GM23248 (cell line): ENCODE results near the gene NME8. TPM values are rescaled to one million over a fixed set of nuclear protein-coding genes. Genes with fewer than 3 reads are reported as not detected.

Experiments used
- DNase-seq: peaks from one replicate; pipeline ENCODE4 v3.0.0-alpha.2; 2015
- H2AFZ ChIP-seq: fragments of 200-600 bp; sonication (generic); 2 replicates; pipeline ENCODE4 v1.6.1; 2016; ENCODE audit warnings: antibody characterized with exemption
- H3F3A ChIP-seq: fragments of 200-600 bp; sonication (generic); 2 replicates; pipeline ENCODE4 v1.6.1; 2016; ENCODE audit warnings: mild to moderate bottlenecking, antibody characterized with exemption, mixed run types; ENCODE audit not compliant: insufficient read depth
- H3K27ac ChIP-seq: fragments of 200-600 bp; sonication (generic); 2 replicates; pipeline ENCODE4 v1.5.1; 2016; ENCODE audit warnings: mild to moderate bottlenecking
- H3K27me3 ChIP-seq: fragments of 200-600 bp; sonication (generic); replicated peaks from 2 replicates; pipeline ENCODE4 v1.6.1; 2016; ENCODE audit warnings: mild to moderate bottlenecking; ENCODE audit not compliant: insufficient read depth
- H3K36me3 ChIP-seq: fragments of 200-600 bp; sonication (generic); 2 replicates; pipeline ENCODE4 v1.6.1; 2016; ENCODE audit warnings: low read depth, mild to moderate bottlenecking
- H3K4me1 ChIP-seq: fragments of 200-600 bp; sonication (generic); 2 replicates; pipeline ENCODE4 v1.6.1; 2016; ENCODE audit warnings: mild to moderate bottlenecking; ENCODE audit not compliant: insufficient read depth
- H3K4me2 ChIP-seq: fragments of 200-600 bp; sonication (generic); one replicate; pipeline ENCODE4 v1.6.1; 2016; ENCODE audit warnings: mild to moderate bottlenecking; ENCODE audit not compliant: unreplicated experiment
- H3K4me3 ChIP-seq: fragments of 200-600 bp; sonication (generic); 2 replicates; pipeline ENCODE4 v1.5.1; 2016; ENCODE audit warnings: mild to moderate bottlenecking
- H3K79me2 ChIP-seq: fragments of 200-600 bp; sonication (generic); 2 replicates; pipeline ENCODE4 v1.6.1; 2016; ENCODE audit warnings: mild to moderate bottlenecking; ENCODE audit not compliant: insufficient read depth
- H3K9ac ChIP-seq: fragments of 200-600 bp; sonication (generic); 2 replicates; pipeline ENCODE4 v1.6.1; 2016; ENCODE audit warnings: mild to moderate bottlenecking
- H3K9me2 ChIP-seq: fragments of 200-600 bp; sonication (generic); 2 replicates; pipeline ENCODE4 v1.6.1; 2016; ENCODE audit warnings: mixed run types, mild to moderate bottlenecking, moderate library complexity; ENCODE audit not compliant: insufficient read depth
- H3K9me3 ChIP-seq: fragments of 200-600 bp; sonication (generic); one replicate; pipeline ENCODE4 v1.6.1; 2017; ENCODE audit warnings: low read depth
- H4K20me1 ChIP-seq: fragments of 200-600 bp; sonication (generic); 2 replicates; pipeline ENCODE4 v1.6.0; 2016; ENCODE audit not compliant: insufficient read depth
- EZH2 ChIP-seq: fragments of 200-600 bp; sonication (generic); IDR thresholded peaks from 2 replicates; pipeline ENCODE4 v1.6.1; 2018; ENCODE audit warnings: antibody characterized with exemption, mild to moderate bottlenecking; ENCODE audit not compliant: insufficient read depth, poor library complexity, severe bottlenecking
- EZH2phosphoT487 ChIP-seq: fragments of 200-600 bp; sonication (generic); IDR thresholded peaks from 2 replicates; pipeline ENCODE4 v1.6.1; 2018; ENCODE audit warnings: antibody characterized with exemption, moderate library complexity, mild to moderate bottlenecking, low read depth; ENCODE audit not compliant: insufficient read depth
- WGBS, 2 experiments: methylation state at CpG; one replicate each; pipeline ENCODE4 v1.1.6; 2015 to 2017; ENCODE audit warnings: low lambda C conversion rate in 2 of 2, low coverage in 1 of 2; ENCODE audit errors: missing lambda C conversion rate in 2 of 2; 5-methylcytosine and 5-hydroxymethylcytosine counted together
- in situ Hi-C: fragments of 300-500 bp; cut with MboI; formaldehyde crosslinking; loops from 2 replicates; pipeline ENCODE4 v1.15.0; 2020
- polyA plus RNA-seq: library from polyadenylated mRNA; unstranded; fragments of >200 nt; fragmentation: Nextera tagmentation; extraction: Ambion mirVana; gene quantifications from 2 replicates; pipeline ENCODE4 v1.2.1, GENCODE V29; 2016
- total RNA-seq: library from RNA; depleted of rRNA; stranded (reverse); fragments of >200 nt; shearing (Covaris generic); gene quantifications from 2 replicates; pipeline ENCODE4 v1.2.3, GENCODE V29; 2014

The NME8 gene
- total and polyA plus RNA-seq, 2 experiments from 2014 or later: not detected

DNA sequence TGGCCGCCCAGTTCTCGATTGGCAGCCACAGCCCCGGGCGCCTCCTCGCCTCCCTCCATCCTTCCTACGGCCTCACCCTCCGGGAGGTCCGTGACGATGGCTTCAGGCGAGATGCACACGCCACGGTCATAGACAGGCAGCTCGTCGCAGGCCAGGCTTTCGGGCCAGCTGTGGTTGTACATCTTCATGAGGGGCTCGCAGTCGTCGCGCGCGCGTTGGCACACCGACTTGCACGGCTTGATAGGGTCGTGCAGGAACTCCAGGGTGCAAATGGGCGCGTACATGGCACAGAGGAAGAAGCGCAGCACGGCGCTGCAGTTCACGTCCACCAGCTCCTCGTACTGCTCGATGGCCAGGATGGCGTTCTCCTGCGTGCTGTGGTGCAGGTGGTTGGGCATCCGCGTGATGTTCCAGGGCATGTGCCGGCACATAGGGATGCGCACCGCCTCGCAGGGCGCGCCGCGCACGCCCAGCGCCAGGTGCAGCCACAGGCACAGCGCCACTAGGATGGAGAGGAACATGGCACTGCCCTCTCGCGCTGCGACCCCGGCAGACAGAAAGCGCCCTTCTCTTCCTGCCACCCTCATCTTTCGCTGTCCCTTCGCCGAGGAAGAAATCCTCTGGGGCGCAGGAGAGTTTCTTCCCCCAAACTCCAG lies 67.7 kb downstream of the NME8 start:
- TF ChIP-seq EZH2 (no peak), EZH2phosphoT487 (no peak)
- WGBS, 2 experiments: 2 to 4% methylated on average over 48 to 53 of the region's 57 CpGs

DNA sequence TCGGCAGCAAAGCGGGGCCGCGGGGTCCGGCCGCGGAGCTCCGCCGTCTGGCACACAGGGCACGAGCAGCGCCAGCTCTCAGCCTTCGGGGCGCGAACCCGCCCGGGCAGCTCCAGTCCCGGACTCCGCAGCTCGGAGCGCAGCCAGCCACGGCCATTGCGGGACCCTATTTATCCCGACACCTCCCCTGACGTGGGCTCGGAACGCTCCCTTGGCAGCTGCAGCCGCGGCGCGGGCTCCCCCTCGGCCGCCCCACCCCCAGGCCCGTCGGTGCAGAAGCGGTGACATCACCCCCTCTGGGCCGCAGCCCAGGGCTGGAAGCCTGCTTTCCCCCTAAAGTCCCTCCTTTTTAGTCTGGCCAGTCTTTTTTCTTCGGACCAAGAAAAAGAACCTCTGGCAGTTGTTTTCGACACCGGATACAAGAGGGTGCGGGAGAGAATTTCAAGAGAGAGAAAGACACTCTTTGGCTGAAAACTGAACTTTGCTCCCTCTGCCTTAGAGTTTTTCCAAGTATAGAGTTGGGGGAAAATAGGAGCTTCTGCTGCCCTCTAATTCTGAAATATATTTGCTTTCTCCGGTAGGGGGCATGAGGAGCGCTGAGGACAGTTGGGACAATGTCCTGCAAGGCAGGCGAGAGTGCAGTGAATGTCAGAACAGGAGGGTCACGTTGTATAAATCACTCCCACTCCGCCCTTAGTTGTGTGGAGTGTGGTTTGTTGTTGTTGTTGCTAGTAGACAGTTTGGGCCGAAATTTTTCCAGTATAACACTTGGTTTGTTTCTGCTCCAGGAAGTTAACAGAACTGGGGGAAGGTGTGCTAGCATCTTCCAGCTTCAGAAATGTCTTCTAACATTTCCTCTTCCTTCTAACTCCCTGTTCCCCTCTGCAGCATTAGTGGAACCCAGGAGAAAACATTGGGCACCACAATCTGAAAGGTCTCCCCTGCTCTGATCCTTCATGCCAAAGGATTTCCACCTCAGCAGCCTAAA lies 68.6 kb downstream of the NME8 start, which contains the start of gene SFRP4:
Gene SFRP4 (minus strand): TSS at position 145 of the 988 bp plus-strand sequence. CDS start 280 bp downstream, outside the sequence.
- H3K36me3 ChIP-seq: no peaks in the 10 kb centered on the region
- no peaks in the 10 kb centered on the region for H3K9me2 ChIP-seq
- H3K27me3 ChIP-seq: peaks cover 40% of the 10 kb centered on the region
- peak within 1 kb of the TSS; percentile 47 for H3K4me2 ChIP-seq
- WGBS, 2 experiments: 3% methylated on average over 39 to 46 of the region's 46 CpGs
- H3K9me3 ChIP-seq: no peaks in the 10 kb centered on the region
- no peak within 1 kb of the TSS for H3K27ac ChIP-seq
- H3K4me1 ChIP-seq: no peaks in the 10 kb centered on the region
- TF ChIP-seq EZH2phosphoT487 (no peak), EZH2 (no peak)
- H3K79me2 ChIP-seq: no peaks in the 10 kb centered on the region
- H3K4me3 ChIP-seq: peak within 1 kb of the TSS; percentile 10; the same call in 1 of the 2 replicates
- no peaks in the 10 kb centered on the region for H4K20me1 ChIP-seq
- in situ Hi-C loops: loop anchor here (25.0 kb wide), 1 partner anchor 420 kb away; no protein-coding TSS in a partner anchor
- DNase-seq: peak; percentile 62
- 0 out of 2 replicates have a peak within 1 kb of the TSS, but pooled peaks have one; percentile 0 for H2AFZ ChIP-seq
- H3K9ac ChIP-seq: no peak within 1 kb of the TSS
- no peaks in the 10 kb centered on the region for H3F3A ChIP-seq

More for the DNA sequence above, 67.7 kb downstream of the NME8 start:
- Histone ChIP-seq H4K20me1 (no peaks in the 10 kb centered on the region), H3F3A (no peaks in the 10 kb centered on the region), H3K79me2 (no peaks in the 10 kb centered on the region), H3K36me3 (no peaks in the 10 kb centered on the region), H3K27ac (no peak overlapping the region), H3K9ac (no peak overlapping the region), H2AFZ (0 out of 2 replicates have a peak overlapping the region, but pooled peaks have one; percentile 0), H3K9me2 (no peaks in the 10 kb centered on the region), H3K4me3 (peak overlapping the region; percentile 10; the same call in 1 of the 2 replicates), H3K27me3 (peaks cover 32% of the 10 kb centered on the region), H3K4me2 (peak overlapping the region; percentile 47), H3K4me1 (no peaks in the 10 kb centered on the region), H3K9me3 (no peaks in the 10 kb centered on the region)
- in situ Hi-C loops: loop anchor here (25.0 kb wide), 1 partner anchor 421 kb away; no protein-coding TSS in a partner anchor
- no peak for DNase-seq

DNA sequence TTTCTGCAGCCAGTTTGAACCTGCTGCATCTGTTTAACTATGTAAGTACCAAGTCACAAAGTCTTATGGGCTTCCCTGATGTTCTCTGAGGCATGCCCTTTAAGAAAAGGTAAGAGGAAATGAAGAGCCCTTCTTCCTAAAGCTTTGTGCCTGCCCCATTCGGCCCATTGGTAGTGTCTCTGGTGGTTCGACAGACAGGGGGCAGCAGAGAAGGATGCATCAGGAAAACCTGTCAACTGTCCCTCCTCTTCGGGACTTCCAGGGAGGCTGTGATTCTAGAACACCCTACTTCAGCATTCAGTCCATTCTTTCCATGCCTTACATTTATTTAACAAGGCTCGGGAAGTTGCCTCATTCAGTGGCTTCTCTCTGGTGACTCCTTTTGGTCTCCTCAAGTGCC lies 70.1 kb downstream of the NME8 start:
- no peak overlapping the region for H3K4me3 ChIP-seq
- H3K4me2 ChIP-seq: no peak overlapping the region
- no peaks in the 10 kb centered on the region for H3K9me2 ChIP-seq
- H4K20me1 ChIP-seq: no peaks in the 10 kb centered on the region
- H3K36me3 ChIP-seq: no peaks in the 10 kb centered on the region
- H3K9me3 ChIP-seq: no peaks in the 10 kb centered on the region
- H3K79me2 ChIP-seq: no peaks in the 10 kb centered on the region
- WGBS, 2 experiments: 23 to 26% methylated on average over 4 of the region's 4 CpGs
- no peak for DNase-seq
- no peak overlapping the region for H3K9ac ChIP-seq
- no peak overlapping the region for H2AFZ ChIP-seq
- peaks cover 44% of the 10 kb centered on the region for H3K27me3 ChIP-seq
- no peak overlapping the region for H3K27ac ChIP-seq
- no peaks in the 10 kb centered on the region for H3K4me1 ChIP-seq
- in situ Hi-C loops: loop anchor here (25.0 kb wide), 1 partner anchor 419 kb away; no protein-coding TSS in a partner anchor
- no peak for TF ChIP-seq EZH2
- TF ChIP-seq EZH2phosphoT487: no peak
- no peaks in the 10 kb centered on the region for H3F3A ChIP-seq

GRCh38 chr7:37920305-37920848 lies 72.0 kb downstream of the NME8 start, which contains the start of gene EPDR1:
EPDR1 (plus strand) TSS chr7:37920640; CDS start chr7:37920940, 300 bp downstream.
- in situ Hi-C loops: loop anchor here (25.0 kb wide), 1 partner anchor 417 kb away; no protein-coding TSS in a partner anchor
- Histone ChIP-seq H3F3A (no peaks in the 10 kb centered on the region), H3K36me3 (no peaks in the 10 kb centered on the region), H4K20me1 (no peaks in the 10 kb centered on the region), H3K4me2 (peak within 1 kb of the TSS; percentile 25), H2AFZ (peak within 1 kb of the TSS; percentile 35), H3K9me2 (no peaks in the 10 kb centered on the region), H3K79me2 (no peaks in the 10 kb centered on the region), H3K9ac (0 out of 2 replicates have a peak within 1 kb of the TSS, but pooled peaks have one; percentile 1), H3K9me3 (no peaks in the 10 kb centered on the region), H3K27me3 (peaks cover 36% of the 10 kb centered on the region), H3K4me3 (peak within 1 kb of the TSS; percentile 61), H3K27ac (no peak within 1 kb of the TSS), H3K4me1 (no peaks in the 10 kb centered on the region)
- TF ChIP-seq EZH2: no peak
- TF ChIP-seq EZH2phosphoT487: no peak
- peak; percentile 32 for DNase-seq
- 12 to 13% methylated on average over 22 of the region's 22 CpGs for WGBS, 2 experiments
